ENCODE data around the gene UTP25.
"Not testable (repeated sequence)": the region's sequence is repeated elsewhere in the genome, so short reads cannot be mapped to it uniquely, and the experiment has no call there.

Gene UTP25

DNA sequence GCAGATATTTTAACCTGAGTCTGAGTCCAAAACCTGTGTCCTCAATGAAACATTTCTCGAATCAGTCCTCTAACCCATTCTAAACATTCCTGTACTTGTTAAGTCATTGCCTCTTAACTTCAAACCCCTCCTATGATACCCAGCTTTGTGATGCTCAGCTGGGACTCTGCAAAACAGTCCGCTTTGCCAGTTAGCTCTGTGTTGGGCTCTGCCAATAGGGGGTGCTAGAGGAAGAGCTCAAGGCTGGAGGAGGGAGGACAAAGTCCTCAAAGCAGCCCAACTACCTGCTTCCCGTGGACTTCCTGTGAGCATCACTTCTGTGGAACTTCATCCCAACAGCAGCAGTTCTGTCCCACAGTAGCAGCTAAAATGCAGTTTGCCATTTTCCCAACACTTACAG, 72.2 kb downstream of the UTP25 start:
- H3K4me2 ChIP-seq (ENCODE audit: low read length) = no peak overlapping the region
- no peaks in the 10 kb centered on the region for H4K20me1 ChIP-seq (ENCODE audit: control insufficient read depth, insufficient read depth, low read depth, low read length)

DNA sequence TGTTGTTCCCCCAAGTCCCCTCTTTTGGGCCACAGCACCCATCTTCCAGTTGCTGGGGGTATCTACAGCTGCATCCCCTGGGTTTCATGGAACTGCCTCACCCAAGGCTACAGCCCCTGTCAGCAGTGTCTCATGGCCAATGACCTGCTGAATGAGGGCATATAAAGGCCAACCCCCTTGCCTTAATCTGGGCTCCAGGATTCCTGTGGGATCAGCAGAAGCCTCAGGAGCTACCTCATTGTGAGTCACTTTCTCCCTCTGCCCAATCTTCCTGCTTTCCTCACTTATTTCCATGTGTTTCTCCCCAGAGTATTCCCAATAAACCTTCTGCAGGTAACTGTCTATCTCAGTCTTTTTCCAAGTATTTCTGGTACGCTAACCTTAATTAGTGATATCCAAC, 73.0 kb downstream of the UTP25 start:
- Histone ChIP-seq H3K27ac (ENCODE audit: low read depth, low read length) (no peak overlapping the region), H3K4me2 (ENCODE audit: low read length) (no peak overlapping the region), H3K27me3 (ENCODE audit: control insufficient read depth, low read length) (no peaks in the 10 kb centered on the region), H3K4me3 (ENCODE audit: low read length) (no peak overlapping the region), H3K79me2 (ENCODE audit: control insufficient read depth, low read length) (no peaks in the 10 kb centered on the region), H3K9me3 (ENCODE audit: control insufficient read depth, insufficient read depth, low read length) (no peaks in the 10 kb centered on the region), H3F3A (ENCODE audit: control insufficient read depth, insufficient read depth) (no peaks in the 10 kb centered on the region), H4K20me1 (ENCODE audit: control insufficient read depth, insufficient read depth, low read depth, low read length) (no peaks in the 10 kb centered on the region), H3K36me3 (ENCODE audit: control insufficient read depth, low read length) (no peaks in the 10 kb centered on the region), H3K4me1 (ENCODE audit: control insufficient read depth, low read length) (no peaks in the 10 kb centered on the region), H3K9me2 (replicated peaks; ENCODE audit: control insufficient read depth, low read length) (no peaks in the 10 kb centered on the region)
- no peak for TF ChIP-seq EZH2phosphoT487 (IDR thresholded peaks at IDR 0.05; ENCODE audit: borderline replicate concordance, low read length)
- TF ChIP-seq, protein P1, sequence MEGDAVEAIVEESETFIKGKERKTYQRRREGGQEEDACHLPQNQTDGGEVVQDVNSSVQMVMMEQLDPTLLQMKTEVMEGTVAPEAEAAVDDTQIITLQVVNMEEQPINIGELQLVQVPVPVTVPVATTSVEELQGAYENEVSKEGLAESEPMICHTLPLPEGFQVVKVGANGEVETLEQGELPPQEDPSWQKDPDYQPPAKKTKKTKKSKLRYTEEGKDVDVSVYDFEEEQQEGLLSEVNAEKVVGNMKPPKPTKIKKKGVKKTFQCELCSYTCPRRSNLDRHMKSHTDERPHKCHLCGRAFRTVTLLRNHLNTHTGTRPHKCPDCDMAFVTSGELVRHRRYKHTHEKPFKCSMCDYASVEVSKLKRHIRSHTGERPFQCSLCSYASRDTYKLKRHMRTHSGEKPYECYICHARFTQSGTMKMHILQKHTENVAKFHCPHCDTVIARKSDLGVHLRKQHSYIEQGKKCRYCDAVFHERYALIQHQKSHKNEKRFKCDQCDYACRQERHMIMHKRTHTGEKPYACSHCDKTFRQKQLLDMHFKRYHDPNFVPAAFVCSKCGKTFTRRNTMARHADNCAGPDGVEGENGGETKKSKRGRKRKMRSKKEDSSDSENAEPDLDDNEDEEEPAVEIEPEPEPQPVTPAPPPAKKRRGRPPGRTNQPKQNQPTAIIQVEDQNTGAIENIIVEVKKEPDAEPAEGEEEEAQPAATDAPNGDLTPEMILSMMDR (IDR thresholded peaks at IDR 0.05; ENCODE audit: low read depth, low read length, poor library complexity, severe bottlenecking) = no peak

More for the DNA sequence above, 72.2 kb downstream of the UTP25 start:
- no peak for TF ChIP-seq EZH2phosphoT487 (IDR thresholded peaks at IDR 0.05; ENCODE audit: borderline replicate concordance, low read length)
- TF ChIP-seq, protein P1 (IDR thresholded peaks at IDR 0.05; ENCODE audit: low read depth, low read length, poor library complexity, severe bottlenecking) = peak; percentile 60
- H3K4me3 ChIP-seq (ENCODE audit: low read length) = no peak overlapping the region
- no peaks in the 10 kb centered on the region for H3K4me1 ChIP-seq (ENCODE audit: control insufficient read depth, low read length)
- no peaks in the 10 kb centered on the region for H3F3A ChIP-seq (ENCODE audit: control insufficient read depth, insufficient read depth)
- H3K9me3 ChIP-seq (ENCODE audit: control insufficient read depth, insufficient read depth, low read length) = no peaks in the 10 kb centered on the region
- H3K9me2 ChIP-seq (replicated peaks; ENCODE audit: control insufficient read depth, low read length) = no peaks in the 10 kb centered on the region
- no peak overlapping the region for H3K27ac ChIP-seq (ENCODE audit: low read depth, low read length)
- no peaks in the 10 kb centered on the region for H3K27me3 ChIP-seq (ENCODE audit: control insufficient read depth, low read length)
- no peaks in the 10 kb centered on the region for H3K79me2 ChIP-seq (ENCODE audit: control insufficient read depth, low read length)
- H3K36me3 ChIP-seq (ENCODE audit: control insufficient read depth, low read length) = no peaks in the 10 kb centered on the region

DNA sequence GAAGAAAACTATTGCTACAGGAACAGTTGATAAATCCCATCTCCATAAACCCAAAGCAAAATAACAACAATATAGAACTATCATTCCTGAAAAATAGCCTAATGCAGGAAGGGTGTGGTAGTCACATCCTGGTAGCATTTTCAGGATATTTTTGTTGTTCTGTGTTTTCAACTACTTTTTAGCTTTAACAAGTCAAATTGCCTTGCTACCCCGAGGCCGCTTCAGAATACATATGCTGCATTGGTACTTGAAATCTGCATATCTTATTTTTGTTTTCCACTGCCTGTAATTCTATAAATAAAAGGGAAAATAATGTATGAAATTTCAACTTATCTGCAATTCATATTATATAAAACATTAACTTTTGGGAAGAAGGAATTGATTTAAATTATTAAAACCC, 73.4 kb downstream of the UTP25 start:
- no peaks in the 10 kb centered on the region for H3K4me1 ChIP-seq (ENCODE audit: control insufficient read depth, low read length)
- no peaks in the 10 kb centered on the region for H3F3A ChIP-seq (ENCODE audit: control insufficient read depth, insufficient read depth)
- H4K20me1 ChIP-seq (ENCODE audit: control insufficient read depth, insufficient read depth, low read depth, low read length) = no peaks in the 10 kb centered on the region
- H3K36me3 ChIP-seq (ENCODE audit: control insufficient read depth, low read length) = no peaks in the 10 kb centered on the region
- no peaks in the 10 kb centered on the region for H3K27me3 ChIP-seq (ENCODE audit: control insufficient read depth, low read length)
- TF ChIP-seq EZH2phosphoT487 (IDR thresholded peaks at IDR 0.05; ENCODE audit: borderline replicate concordance, low read length) = no peak
- TF ChIP-seq, protein P1 (IDR thresholded peaks at IDR 0.05; ENCODE audit: low read depth, low read length, poor library complexity, severe bottlenecking) = no peak
- H3K4me2 ChIP-seq (ENCODE audit: low read length) = no peak overlapping the region
- no peaks in the 10 kb centered on the region for H3K79me2 ChIP-seq (ENCODE audit: control insufficient read depth, low read length)
- H3K9me2 ChIP-seq (replicated peaks; ENCODE audit: control insufficient read depth, low read length) = no peaks in the 10 kb centered on the region
- no peak overlapping the region for H3K27ac ChIP-seq (ENCODE audit: low read depth, low read length)
- no peak overlapping the region for H3K4me3 ChIP-seq (ENCODE audit: low read length)
- no peaks in the 10 kb centered on the region for H3K9me3 ChIP-seq (ENCODE audit: control insufficient read depth, insufficient read depth, low read length)

DNA sequence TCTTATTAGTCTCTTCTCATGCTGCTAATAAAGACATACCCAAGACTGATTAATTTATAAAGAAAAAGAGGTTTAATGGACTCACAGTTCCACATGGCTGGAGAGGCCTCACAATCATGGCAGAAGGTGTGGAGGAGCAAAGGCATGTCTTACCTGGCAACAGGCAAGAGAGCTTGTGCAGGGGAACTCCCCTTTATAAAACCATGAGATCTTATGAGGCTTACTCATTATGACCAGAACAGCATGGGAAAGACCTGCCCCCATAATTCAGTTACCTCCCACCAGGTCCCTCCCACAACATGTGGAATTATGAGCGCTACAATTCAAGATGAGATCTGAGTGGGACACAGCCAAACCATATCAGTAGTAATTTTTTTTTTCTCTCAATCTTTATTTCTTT, 77.0 kb downstream of the UTP25 start:
- not testable (repeated sequence) for H3K4me3 ChIP-seq (ENCODE audit: low read length); H3K27ac ChIP-seq (ENCODE audit: low read depth, low read length); H3K9me3 ChIP-seq (ENCODE audit: control insufficient read depth, insufficient read depth, low read length); H3K79me2 ChIP-seq (ENCODE audit: control insufficient read depth, low read length); H3K9me2 ChIP-seq (replicated peaks; ENCODE audit: control insufficient read depth, low read length); H4K20me1 ChIP-seq (ENCODE audit: control insufficient read depth, insufficient read depth, low read depth, low read length); H3K4me2 ChIP-seq (ENCODE audit: low read length); H3F3A ChIP-seq (ENCODE audit: control insufficient read depth, insufficient read depth); H3K27me3 ChIP-seq (ENCODE audit: control insufficient read depth, low read length); H3K4me1 ChIP-seq (ENCODE audit: control insufficient read depth, low read length); H3K36me3 ChIP-seq (ENCODE audit: control insufficient read depth, low read length)
